Pons (tissue), 1 donor: ENCODE results near the gene AP1AR.
"Not testable (repeated sequence)": the region's sequence is repeated elsewhere in the genome, so short reads cannot be mapped to it uniquely, and the experiment has no call there.

Experiments used
- DNase-seq: peaks from one replicate; pipeline ENCODE4 v3.0.0-alpha.2; 2016; ENCODE audit warnings: low spot score

AP1AR gene, protein sequence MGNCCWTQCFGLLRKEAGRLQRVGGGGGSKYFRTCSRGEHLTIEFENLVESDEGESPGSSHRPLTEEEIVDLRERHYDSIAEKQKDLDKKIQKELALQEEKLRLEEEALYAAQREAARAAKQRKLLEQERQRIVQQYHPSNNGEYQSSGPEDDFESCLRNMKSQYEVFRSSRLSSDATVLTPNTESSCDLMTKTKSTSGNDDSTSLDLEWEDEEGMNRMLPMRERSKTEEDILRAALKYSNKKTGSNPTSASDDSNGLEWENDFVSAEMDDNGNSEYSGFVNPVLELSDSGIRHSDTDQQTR

DNA sequence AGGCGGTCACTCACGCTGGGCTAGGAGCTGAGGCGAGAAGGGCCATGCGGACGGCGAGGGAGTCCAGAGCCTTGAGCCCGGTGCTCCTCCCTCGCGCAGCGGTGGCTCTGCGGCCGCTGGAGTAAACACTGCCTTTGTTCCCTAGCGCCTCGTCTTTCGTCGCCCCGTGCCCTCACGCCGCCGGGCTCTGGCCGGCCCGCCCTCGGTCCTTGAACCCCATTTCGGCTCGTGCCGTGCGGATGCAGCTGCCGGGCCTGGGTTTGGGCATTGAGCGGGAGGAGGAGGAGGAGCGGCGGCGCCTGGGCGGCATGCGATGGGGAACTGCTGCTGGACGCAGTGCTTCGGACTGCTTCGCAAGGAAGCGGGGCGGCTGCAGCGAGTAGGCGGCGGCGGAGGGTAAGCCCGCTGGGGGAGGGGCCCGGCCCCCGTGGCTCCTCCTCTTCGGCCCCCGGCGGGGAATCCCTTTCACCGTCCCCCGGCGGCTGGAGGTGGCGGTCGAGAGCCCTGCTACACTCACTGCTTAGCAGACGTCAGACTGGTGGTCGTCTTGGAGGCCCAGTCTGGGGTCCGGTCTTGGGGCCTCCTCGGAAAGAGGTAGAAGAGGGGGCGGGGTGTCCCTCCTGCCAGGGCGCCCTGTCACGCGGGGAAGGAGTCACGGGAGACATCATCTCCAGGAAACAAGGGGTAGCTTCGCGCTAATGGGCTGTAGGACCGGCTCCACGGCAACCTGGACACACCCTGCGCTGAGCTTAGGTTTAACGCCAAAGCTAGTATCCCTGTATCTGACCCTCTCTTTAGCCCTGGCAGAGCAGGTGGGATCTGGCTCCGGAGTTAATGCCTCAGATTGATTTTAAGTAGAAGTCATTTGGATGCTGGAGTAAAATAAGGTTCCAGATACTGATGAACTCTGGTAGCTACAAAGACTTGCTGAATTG lies at the start of gene AP1AR:
AP1AR (plus strand) TSS at position 9 of the 935 bp plus-strand sequence; CDS start at position 314, 305 bp downstream.
- DNase-seq: peak; percentile 72

DNA sequence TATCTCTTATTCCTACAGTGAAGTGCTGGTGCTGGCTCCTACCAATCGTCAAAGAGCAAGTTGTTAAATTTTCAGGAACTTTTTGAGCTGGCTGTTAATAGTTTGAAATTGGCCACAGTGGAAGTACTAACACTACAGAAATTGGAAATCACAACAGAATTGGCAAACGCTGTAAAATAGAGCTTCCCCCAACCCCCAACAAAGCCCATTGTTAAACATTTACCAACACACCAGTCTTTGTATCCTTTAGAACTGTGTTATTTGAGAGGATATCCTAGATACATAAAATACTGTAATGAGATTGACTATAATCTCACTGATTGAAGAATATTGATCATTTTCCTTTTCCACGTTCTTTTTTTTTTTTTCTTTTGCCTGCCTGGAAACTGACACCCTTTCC lies 49.0 kb upstream of the AP1AR start:
- peak; percentile 85 for DNase-seq

DNA sequence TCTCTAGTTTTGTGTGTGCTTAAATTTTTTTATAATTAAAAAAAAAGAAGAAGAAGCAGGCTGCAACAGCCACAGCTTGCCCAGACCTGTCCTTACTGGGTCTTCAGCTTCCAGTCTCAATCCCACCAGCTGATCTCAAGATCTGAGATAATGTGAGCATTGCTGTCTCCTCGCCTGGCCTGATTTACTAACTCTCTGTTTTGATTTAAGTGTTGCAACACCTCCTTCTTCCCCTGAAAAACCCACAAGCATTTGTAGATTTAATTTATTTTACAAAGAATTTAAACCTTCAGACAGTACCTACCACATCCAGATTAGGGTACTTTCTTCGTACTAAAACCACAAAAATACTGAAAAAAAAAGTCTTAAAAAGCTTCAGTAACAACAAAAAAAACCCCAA lies 48.3 kb upstream of the AP1AR start:
- DNase-seq: no peak

DNA sequence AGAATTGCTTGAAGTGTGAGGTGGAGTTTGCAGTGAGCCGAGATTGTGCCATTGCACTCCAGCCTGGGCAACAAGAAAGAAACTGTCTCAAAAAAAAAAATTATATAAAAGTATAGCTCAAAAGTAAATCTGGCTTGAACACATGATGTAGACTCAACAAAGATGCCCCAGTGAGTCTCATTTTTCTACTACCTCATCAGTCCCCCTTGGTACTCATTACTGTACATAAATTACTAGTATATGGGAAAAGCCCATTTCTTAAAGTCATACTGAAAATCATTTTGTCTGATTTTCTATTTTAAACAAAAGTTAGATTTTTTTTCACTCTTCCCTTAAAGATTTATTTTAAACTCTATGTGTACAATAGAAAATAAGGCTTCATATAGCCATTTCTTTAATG lies 47.1 kb upstream of the AP1AR start:
- no peak for DNase-seq

DNA sequence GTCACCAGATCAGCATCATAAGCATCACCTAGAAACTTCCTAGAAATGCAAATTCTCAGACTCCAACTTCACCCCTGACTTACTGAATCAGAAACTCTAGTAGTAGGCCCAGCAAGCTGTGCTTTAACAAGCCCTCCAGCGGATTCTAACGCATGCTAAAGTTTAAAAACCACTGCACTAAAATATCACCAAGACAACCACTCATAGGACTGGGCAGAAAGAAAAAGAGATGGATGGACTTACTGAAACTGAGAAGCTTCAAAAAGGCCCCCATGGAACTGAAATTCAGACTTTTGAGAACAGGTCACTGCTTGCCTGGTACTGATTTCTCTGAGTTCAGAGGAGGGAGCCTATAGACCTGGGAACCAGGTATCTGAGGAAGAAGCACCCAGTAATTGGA lies 46.3 kb upstream of the AP1AR start:
- DNase-seq: no peak

DNA sequence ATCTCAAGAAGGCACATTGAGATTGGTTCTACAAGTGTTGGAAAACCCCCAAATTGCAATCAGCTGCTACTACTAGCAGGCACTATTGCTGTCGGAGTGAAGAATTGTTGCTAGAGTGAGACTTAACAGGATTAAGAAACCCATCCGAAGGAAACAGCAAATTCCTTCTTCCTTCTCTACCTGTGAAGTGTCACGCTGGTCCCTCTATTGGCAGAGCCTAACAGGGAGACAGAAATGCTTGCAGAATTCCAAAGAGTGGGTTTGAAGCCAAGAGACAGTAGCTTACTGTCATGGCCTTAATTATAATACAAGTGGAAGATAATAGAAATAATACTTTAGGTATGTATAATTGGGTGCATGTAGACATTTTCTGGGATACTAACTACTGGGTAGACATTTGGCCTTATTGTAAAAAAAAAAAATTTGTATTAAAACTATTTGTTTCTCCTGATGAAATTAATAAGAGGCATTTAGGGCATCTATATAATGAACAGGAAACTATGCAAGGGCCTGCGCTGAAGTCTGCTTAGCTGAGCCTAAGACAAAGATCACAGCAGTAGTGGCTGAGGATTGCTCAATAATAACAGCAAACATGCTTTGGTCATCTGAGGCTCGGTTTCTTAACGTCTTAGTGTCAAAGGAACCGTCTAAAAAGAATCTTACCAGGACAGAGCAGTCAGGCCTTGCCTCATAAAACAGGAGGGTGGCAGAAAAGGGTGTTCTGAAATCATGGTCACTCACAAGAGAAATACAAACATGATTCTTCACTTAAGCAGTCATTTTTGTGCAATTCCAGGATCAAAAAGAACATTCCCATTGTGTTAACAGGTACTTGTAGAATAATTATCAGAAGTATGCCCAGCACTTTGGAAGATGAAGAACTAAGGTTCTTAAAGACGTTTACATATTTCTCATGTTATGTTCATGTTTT lies 45.6 kb upstream of the AP1AR start:
- no peak for DNase-seq

DNA sequence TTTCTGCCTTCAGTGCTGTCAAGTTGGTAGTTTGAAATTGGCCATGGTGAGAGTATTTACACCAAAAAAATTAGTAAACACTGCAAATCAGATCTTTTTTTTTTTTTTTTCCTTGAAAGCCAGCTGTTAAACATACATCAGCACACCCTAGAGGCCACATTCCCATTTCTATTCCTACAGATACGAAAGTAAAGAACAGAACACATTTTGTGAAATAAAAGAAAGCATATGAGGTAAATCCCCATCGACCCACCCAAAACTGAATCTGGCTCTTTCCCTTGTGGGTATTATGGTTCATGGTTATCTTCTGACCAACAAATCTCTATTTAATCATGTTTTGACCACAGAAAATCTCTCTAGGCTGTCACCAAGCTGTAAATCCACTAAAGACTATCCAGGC lies 41.8 kb upstream of the AP1AR start:
- peak; percentile 46 for DNase-seq

DNA sequence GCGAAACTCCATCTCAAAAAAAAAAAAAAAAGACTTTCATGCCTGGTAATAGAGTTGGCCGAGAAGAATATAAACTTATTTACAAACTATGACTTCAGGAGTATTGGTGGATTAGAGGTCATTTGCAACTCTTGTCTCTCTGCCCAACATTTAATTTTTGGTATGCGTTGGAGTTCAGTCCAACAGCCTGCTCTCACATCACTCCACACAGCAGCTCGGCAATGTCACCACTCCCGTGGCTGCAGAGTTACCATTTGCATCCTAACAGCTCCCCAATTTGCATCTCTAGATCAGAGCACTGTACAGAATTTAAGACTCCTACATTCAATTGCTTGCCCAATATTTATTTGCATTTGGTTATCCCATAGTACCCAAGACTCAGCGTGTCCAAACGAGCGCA lies 40.9 kb upstream of the AP1AR start:
- no peak for DNase-seq

DNA sequence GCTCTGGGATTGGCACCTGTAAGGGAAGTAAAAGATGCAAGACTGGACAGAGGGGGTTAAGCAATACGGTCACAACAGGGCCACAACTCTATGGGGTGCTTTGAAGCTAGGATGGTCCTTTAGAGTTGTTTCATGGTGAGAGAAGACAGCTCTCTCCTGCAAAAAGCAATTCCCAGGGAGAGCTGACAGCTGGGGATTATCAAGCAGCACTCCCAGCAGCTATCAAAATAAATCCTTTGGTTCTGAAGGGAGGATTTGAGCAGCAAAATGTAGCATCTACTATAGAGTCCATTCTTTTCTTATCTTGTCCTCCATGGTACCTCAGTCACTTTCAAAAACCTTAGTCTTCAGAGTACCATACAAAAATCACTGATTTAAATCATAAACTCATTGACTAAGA lies 35.1 kb upstream of the AP1AR start:
- DNase-seq: no peak

DNA sequence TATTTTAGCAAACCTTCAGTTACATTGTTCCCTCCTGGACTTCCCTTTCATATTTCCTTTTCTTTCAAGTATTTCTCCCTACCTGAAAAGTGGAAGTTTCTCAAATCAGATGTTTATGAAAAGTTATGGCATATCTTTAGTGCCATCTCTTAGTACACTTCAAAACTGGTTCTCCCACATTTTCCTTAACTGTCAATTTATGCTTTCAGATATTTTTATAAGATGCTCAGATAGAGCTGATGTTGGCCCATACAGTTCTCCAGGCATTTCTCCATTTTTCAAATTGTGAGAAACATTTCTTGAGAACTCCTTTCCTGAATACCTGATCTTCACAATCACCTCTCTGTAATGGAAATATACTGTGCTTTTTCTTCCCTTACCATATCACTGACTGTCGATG lies 32.5 kb upstream of the AP1AR start:
- no peak for DNase-seq

DNA sequence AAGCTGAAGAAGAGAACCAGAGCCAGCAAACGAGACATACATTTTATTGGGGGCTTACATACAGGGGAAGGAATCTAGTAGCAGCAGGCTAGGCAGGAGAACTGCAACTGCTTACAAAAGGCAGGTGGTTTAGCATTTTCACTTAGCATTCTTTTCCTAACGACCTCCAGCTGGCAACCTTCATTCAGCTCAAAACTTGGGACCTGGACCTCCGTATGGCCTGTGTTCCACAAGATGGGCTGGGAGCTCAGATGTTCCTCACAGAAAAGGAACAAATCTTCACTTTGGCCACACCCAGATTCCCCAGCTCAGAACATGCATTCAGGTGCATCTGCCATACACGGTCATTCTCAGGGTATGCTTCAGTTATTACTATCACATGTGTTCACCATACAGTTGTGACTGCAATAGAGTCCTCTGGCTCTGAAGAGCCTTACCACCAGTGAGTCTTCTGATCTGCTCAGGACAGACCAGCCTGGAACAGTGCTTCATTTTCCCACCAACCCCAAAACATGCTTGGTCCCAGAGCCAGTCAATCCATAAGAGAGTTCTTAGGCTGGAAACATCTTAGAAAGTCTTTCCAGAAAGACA lies 29.6 kb upstream of the AP1AR start:
- DNase-seq: no peak

DNA sequence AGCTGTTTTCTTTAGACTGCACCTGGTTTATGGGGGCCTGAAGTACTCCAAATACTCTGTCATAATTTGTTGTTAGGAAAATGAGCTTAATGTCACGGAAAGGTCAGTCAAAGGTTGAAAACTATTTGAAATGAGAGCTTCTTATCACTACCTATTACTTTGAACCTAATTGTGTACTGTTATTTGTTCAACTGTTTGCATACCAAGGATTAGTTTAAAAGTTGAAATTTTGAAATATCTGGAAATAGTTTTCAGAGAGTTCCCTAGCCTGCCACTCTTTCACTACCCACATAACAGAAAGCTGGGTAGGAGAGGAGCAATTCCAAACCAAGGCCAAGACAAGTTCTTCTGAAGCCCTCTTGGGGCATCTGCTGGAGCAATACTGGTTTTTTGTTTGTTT lies 28.0 kb upstream of the AP1AR start:
- no peak for DNase-seq

DNA sequence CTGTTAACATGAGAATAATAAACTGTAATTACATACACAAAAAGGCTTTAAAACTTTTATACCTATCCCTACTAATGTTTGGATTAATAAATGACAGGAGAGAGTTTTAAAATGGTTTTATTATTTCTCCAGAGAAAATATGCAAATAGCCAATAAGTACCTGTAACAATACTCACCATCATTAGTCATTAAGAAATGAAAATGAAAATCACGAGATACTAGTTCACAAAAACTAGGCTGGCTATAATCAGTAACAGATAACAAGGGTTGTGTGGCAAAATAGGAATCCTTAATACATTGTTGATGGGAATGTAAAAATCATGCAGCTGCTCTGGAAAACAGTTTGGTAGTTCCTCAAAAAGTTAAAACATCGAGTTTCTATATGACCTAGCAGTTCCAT lies 25.2 kb upstream of the AP1AR start:
- DNase-seq: no peak

DNA sequence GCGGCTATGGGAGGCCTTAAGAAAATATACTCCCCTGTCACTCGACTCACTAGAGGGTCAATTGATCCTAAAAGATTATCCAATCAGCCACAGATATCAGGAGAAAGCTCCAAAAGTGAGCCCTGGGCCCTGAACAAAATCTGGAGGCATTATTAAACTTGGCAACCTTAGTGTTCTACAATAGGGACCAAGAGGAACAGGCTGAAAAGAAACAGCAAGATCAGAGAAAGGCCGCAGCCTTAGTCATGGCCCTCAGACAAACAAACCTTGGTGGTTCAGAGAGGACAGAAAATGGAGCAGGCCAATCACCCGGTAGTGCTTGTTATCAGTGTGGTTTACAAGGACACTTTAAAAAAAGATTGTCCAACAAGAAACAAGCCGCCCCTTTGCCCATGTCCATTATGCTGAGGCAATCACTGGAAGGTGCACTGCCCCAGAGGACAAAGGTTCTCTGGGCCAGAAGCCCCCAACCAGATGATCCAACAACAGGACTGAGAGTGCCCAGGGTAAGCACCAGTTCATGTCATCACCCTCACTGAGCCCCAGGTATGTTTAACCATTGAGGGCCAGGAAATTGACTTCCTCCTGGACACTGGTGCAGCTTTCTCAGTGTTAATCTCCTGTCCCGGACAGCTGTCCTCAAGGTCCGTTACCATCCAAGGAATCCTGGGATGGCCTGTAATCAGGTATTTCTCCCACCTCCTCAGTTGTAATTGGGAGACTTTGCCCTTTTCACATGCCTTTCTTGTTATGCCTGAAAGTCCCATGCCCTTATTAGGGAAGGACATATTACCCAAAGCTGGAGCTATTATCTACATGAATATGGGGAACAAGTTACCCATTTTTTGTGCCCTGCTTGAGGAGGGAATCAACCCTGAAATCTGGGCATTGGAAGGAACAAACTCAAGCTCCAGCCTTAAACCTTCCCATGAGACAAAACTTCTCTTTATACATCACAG lies 23.2 kb upstream of the AP1AR start:
- DNase-seq: not testable (repeated sequence)

DNA sequence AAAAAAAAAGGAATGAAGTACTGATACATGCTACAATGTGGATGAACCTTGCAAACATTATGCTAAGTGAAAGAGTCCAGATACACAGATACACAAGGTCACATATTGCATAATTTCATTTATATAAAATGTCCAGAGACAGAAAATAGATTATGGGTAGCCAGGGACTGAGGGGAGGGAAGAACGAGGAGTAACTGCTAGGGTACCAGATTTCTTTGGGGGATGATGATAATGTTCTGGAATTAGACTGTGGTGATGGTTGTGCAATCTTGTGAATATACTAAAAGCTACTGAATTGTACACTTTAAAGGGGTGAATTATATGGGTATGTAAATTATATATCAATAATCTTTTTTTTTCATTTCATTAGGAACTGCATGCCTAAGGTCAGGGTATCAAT lies 20.8 kb upstream of the AP1AR start:
- no peak for DNase-seq

DNA sequence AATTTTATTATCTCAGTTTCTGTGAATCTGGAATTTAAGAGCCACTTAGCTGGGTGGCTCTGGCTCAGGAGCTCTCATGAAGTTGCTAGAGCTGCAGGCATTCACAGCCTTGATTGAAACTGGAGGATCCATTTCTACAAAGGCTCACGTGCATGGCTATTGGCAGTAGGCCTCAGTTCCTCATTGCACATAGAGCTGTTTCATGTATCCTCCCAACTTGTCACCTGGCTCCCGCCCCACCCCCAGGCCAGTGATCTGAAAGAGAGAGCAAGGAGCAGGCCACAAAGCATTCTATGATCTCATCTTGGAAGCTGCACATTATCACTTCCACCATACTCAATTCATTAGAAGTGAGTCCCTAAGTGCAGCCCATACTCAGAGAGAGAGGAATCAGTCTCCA lies 18.5 kb upstream of the AP1AR start:
- DNase-seq: no peak

DNA sequence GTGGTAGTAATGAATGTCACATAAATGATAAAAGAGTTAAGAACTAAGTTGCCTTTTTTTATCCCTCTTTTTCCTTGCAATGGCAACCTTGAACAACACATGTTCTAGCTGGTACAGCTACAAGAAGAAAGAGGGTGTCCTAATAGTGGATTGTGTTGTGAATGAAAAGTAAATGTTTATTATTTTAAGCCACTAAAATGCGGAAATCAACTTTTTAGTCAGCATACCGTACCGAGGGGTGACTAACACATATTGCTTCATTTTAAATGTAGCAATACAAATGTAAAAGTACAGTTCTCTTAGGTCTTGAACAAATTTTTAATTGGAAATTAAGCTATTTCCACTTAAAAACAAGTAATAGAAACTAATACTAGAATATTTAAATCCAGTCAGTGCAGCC lies 17.7 kb upstream of the AP1AR start:
- DNase-seq: no peak

DNA sequence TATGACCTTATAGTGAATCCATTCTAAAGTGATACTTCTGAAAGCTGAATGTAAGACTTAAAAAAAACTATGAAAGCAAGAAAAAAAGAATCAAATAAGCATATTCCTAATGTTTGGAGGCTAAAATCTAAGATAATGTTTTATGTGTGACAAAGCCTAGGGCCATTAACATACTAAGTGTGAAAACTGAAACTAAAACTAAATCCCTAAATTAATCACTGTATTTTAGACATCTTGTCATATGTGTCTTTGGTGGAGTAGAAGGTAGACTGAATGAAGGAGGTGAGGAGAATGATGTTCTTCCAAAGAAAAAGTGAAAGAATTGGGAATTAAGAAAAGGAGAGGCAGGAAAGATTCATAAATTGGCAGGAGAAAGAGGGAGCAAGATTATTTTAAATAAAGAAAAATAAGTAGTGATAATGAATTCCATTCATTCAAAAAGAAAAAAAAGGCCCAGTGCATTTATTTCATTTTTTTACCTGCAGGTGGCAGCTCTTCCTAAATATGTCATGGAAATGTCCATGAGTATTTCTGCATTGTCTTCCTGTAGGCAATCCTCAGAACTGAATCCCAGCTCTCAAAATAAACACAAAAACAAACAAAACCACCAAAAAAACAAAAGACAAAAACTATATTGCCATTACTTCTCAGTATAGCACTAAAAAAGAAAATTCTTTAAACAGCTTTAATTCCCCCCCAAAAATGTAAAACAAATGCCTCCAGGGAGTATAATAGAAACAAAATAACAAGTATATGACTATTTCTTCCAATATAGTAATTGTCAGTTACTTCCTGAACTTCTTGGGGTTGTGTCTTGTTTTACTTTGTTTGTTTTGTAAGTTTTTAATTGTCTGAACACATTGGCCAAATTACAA lies 17.0 kb upstream of the AP1AR start:
- no peak for DNase-seq

DNA sequence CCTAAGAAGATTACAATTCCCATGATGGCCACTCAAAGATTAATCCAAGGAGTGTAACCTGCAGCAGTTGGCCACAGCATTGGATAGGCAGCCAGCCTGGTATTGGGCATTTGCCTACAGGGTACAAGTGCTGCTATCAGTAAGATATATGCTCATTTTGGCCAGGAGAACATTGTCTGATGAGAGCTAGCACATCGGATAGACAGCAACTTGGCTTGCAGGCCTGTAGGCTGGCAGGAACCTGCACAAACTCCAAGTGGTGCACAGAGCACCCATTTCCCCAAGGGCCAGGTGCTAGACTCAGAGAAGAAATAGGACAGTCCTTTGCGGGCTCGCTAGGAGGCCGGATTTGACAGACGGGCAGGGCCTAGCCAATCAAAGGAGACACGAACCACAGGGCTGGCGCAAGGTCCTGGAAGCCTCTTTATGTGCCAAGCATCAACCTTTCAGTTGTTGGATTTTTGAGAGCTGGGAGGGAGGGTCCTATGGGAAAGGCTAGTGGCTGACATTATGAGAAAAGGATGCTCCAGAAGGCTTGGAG lies 11.7 kb upstream of the AP1AR start:
- DNase-seq: no peak
